Stimulated activated memory B cell treated with anti-CD40 and anti-IgM and Interleukin-4, amounts not matched to agents 10 μg/mL and 1 μg/mL and 100 μg/mL, for 72 hours (primary cell): ENCODE measurements around the gene REG1A.

ENCODE experiments used
- ATAC-seq: fragments of 150-1000 bp; cut with Tn5 transposase; 2 replicates; pipeline ENCODE4 v1.10.0; 2021
- H3K27ac Mint-ChIP-seq: one replicate; pipeline ENCODE4 v1.8.0; 2022; ENCODE audit warnings: mild to moderate bottlenecking, mixed read lengths
- H3K27me3 Mint-ChIP-seq: one replicate; pipeline ENCODE4 v1.8.0; 2022; ENCODE audit warnings: mixed read lengths
- H3K36me3 Mint-ChIP-seq: one replicate; pipeline ENCODE4 v1.8.0; 2022; ENCODE audit warnings: mixed read lengths
- H3K4me1 Mint-ChIP-seq: one replicate; pipeline ENCODE4 v1.8.0; 2022; ENCODE audit warnings: mixed read lengths
- H3K4me3 Mint-ChIP-seq: one replicate; pipeline ENCODE4 v1.8.0; 2022; ENCODE audit warnings: mild to moderate bottlenecking, moderate library complexity, mixed read lengths
- H3K9me3 Mint-ChIP-seq: one replicate; pipeline ENCODE4 v1.8.0; 2022; ENCODE audit warnings: mixed read lengths

The REG1A gene

DNA sequence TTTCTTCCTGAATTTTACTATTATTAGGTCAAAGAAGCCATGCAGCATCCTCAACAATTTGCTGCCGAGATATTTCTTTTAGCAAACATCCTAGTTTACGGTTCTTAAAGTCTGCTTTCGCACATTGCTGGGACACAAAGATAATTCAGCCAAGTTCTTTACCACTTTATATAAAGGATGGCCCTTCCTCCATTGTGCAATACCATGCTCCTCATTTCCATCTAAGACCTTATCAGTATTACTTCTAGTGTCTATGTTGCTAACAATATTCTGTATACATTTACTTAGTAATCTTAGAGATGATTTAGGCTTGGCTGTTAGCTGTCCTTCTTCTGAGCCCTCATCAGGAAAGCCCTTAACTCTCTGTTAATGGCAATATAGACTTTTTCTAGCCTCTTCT is 8.0 kb upstream of the REG1A start:
- H3K4me3 Mint-ChIP-seq: no peak overlapping the region
- H3K27ac Mint-ChIP-seq: no peak overlapping the region
- no peak for ATAC-seq
- no peaks in the 10 kb centered on the region for H3K36me3 Mint-ChIP-seq
- no peaks in the 10 kb centered on the region for H3K27me3 Mint-ChIP-seq
- no peaks in the 10 kb centered on the region for H3K4me1 Mint-ChIP-seq
- H3K9me3 Mint-ChIP-seq: peaks cover 4% of the 10 kb centered on the region

DNA sequence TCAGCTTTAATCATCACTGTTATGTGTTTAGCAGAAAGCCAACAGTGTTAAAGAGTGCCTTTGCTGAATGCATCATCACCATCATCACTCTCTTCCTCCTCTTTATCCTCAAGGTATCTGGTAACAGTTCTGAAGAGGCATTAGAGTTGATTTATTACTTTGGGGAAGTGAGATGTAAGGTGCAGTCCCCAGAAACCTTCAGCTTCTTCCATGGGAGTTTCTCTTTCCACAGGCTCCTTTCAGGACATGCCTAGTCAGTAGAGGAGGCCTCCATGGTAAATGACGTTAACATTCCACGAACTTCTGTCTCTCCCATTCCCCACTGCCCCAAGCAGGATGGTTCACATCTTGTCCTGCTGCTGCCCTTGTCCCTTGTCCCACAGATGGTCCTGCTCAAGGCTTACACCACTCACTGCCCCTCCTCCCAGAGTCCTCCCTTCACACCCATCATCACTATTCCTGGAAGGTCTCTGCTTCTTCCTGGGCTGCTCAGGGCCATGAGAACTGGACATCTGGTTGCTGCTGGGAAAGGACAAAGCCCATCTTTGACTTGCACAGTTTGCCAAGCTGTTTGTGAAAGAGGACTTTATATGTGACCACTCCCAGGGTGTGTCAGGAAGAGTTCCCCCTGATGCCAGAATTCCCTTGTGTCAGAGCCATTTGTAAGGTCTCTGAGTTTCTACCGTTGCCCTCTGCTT is 5.3 kb upstream of the REG1A start:
- Mint-ChIP-seq H3K4me3 (no peak overlapping the region), H3K27ac (no peak overlapping the region), H3K27me3 (no peaks in the 10 kb centered on the region), H3K36me3 (no peaks in the 10 kb centered on the region), H3K4me1 (no peaks in the 10 kb centered on the region), H3K9me3 (peaks cover 4% of the 10 kb centered on the region)
- no peak for ATAC-seq

DNA sequence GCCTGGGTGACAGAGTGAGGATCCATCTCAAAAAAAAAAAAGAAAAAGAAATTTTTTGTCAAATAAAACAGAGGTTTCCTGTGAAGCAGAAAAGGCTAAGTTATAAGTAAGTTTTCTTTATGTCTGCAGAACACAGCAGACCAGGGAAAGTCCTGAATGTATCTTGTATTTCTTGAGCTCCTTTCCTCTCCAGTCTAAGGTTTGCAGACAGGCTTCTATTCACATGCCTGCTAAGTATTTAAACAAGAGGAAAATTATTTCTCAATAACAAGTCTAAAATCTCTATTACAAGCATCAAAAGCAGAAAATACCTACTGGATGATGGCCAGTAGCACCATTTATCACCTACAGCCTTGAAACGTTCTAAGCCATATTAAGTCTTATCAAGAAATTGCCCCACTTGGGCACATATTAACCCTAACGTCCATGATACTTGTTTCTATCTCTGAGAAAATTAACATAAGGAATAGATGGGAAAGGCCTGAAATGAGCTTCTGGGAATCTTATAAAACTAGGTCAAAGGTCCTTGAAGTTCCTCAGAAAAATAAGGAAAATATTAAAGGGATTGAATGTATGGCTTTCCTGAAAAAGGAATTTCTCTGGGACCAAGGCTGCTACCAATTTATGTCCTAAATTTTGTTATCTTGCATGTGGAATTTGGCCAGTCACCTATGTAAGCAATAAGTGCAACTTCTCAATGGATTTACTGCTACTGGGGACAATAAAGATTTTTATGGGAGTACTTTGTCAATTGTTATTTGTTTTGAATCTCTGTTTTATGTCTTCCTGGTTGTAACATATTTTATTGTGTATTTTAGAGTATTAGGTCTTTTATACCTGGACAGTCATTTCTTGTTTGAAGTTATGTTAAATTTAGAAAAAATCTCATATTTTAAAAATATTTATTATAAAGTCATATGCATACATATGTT is 3.0 kb upstream of the REG1A start:
- H3K4me1 Mint-ChIP-seq: no peaks in the 10 kb centered on the region
- no peak overlapping the region for H3K4me3 Mint-ChIP-seq
- H3K36me3 Mint-ChIP-seq: no peaks in the 10 kb centered on the region
- ATAC-seq: no peak
- H3K9me3 Mint-ChIP-seq: peaks cover 4% of the 10 kb centered on the region
- H3K27ac Mint-ChIP-seq: no peak overlapping the region
- no peaks in the 10 kb centered on the region for H3K27me3 Mint-ChIP-seq

- Mint-ChIP-seq H3K4me3 (no peak overlapping the region), H3K4me1 (no peaks in the 10 kb centered on the region), H3K27ac (no peak overlapping the region), H3K27me3 (no peaks in the 10 kb centered on the region), H3K36me3 (no peaks in the 10 kb centered on the region), H3K9me3 (no peaks in the 10 kb centered on the region)
- ATAC-seq: no peak
These were observed 2.4 kb downstream of the REG1A start for GRCh38 chr2:79122676-79123075.

DNA sequence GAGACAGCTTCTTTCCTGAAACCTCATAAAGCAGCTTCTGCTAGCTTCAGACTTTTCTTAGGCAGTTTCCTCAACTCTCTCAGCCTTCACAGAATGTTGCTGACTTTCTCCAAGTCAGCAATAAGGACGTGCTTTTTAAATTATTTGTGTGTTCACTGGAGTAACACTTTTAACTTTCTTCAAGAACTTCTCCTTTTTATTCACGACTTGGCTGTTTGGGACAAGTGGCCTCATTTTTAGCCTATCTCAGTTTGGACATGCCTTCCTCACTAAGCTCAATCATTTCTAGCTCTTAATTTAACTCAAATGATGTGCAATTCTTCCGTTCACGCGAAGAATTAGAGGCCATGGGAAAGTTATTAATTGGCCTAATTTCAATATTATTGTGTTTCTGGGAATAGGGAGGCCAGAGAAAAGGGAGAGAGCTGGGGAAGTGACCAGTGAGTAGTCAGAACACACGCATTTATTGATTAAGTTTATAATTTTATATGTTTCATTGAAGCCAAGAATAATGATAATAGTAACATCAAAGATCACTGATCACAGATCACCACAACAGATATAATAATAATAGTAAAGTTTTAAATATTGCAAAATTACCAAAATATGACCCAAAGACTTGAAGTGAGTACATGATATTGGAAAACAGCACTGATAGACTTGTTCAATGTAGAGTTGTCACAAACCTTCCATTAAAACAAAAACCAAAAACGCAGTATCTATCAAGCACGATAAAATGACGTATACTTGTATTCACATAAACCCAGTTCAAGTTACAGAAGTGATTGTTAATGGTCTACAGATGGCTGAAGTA is 4.8 kb downstream of the REG1A start:
- H3K9me3 Mint-ChIP-seq: peaks cover 3% of the 10 kb centered on the region
- no peaks in the 10 kb centered on the region for H3K27me3 Mint-ChIP-seq
- H3K4me3 Mint-ChIP-seq: no peak overlapping the region
- H3K27ac Mint-ChIP-seq: no peak overlapping the region
- no peaks in the 10 kb centered on the region for H3K4me1 Mint-ChIP-seq
- H3K36me3 Mint-ChIP-seq: no peaks in the 10 kb centered on the region
- ATAC-seq: no peak

GRCh38 chr2:79125721-79125985 is 5.4 kb downstream of the REG1A start:
- Mint-ChIP-seq H3K9me3 (peaks cover 3% of the 10 kb centered on the region), H3K36me3 (no peaks in the 10 kb centered on the region), H3K4me1 (no peaks in the 10 kb centered on the region), H3K4me3 (no peak overlapping the region), H3K27me3 (no peaks in the 10 kb centered on the region), H3K27ac (no peak overlapping the region)
- ATAC-seq: no peak

- Mint-ChIP-seq H3K27me3 (no peaks in the 10 kb centered on the region), H3K36me3 (no peaks in the 10 kb centered on the region), H3K9me3 (peaks cover 3% of the 10 kb centered on the region), H3K27ac (no peak overlapping the region), H3K4me1 (no peaks in the 10 kb centered on the region), H3K4me3 (no peak overlapping the region)
- ATAC-seq: no peak
These were observed 8.1 kb downstream of the REG1A start for GRCh38 chr2:79128406-79128805.

DNA sequence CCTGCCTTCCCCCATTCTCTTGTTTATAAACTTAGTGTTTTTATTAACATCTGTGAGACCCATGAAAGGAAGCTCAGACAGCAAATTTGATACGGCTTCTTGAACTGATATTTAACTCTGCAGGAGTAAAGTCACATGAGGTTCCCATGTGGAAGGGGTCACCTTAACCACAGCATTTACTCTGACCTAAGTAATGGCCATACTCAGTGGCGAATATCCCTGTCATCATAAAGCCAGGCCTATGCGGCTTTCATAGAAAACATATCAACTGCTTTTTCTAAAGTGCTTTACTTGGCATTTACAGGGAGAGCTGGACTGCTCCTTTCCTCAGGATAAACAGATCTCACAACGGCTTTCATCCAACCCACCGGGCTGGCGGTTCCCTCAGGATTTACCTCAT is 9.0 kb downstream of the REG1A start:
- Mint-ChIP-seq H3K4me1 (no peaks in the 10 kb centered on the region), H3K27ac (no peak overlapping the region), H3K4me3 (no peak overlapping the region), H3K27me3 (no peaks in the 10 kb centered on the region), H3K9me3 (peaks cover 3% of the 10 kb centered on the region), H3K36me3 (no peaks in the 10 kb centered on the region)
- ATAC-seq: no peak

DNA sequence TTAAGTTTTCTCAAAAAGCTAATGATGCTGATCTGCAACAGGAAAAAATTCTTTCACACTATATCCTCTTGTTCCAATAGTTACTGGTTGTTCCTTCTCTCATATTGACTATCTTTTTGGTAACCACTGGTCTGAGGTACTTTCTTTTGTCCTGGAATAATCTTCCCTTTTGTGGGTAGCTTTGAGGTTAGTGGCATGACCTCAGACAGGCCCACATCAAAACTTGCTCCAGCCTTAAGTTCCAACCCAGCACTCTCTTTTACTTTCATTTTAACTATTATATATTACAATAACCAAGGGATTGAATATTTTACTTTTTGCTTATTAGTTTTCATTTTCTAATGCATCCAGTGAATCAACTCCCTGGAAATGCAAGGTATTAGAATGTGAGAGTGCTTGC is 9.5 kb downstream of the REG1A start:
- H3K36me3 Mint-ChIP-seq: no peaks in the 10 kb centered on the region
- H3K27me3 Mint-ChIP-seq: no peaks in the 10 kb centered on the region
- no peak overlapping the region for H3K4me3 Mint-ChIP-seq
- H3K9me3 Mint-ChIP-seq: peaks cover 3% of the 10 kb centered on the region
- no peak overlapping the region for H3K27ac Mint-ChIP-seq
- no peaks in the 10 kb centered on the region for H3K4me1 Mint-ChIP-seq
- ATAC-seq: no peak

GRCh38 chr2:79131687-79132086 is 11.4 kb downstream of the REG1A start:
- ATAC-seq: no peak
- no peaks in the 10 kb centered on the region for H3K27me3 Mint-ChIP-seq
- no peak overlapping the region for H3K4me3 Mint-ChIP-seq

DNA sequence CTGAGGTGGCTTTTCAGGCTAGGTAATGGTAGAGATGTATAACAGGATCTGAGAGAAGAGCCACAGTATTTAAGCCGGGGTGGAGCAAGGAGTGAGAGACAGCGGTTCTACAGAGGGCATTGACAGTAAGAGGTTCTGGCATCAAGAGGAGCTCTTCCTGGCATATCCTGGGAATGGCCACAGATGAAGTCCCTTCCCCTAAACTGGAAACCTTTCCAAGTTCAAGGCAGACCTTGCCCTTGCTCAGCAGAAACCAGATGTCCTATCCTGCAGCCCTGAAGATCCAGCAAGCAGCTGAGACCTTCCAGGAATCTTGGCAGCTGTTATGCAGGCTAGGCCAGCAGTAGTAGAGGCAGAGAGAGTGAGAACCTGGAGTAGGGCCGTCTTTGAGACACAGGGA is 18.1 kb downstream of the REG1A start:
- Mint-ChIP-seq H3K27ac (no peak overlapping the region), H3K27me3 (no peaks in the 10 kb centered on the region), H3K4me3 (no peak overlapping the region), H3K9me3 (no peaks in the 10 kb centered on the region), H3K4me1 (no peaks in the 10 kb centered on the region), H3K36me3 (no peaks in the 10 kb centered on the region)
- ATAC-seq: no peak

More at GRCh38 chr2:79131687-79132086, 11.4 kb downstream of the REG1A start:
- H3K27ac Mint-ChIP-seq: no peak overlapping the region
- H3K9me3 Mint-ChIP-seq: peaks cover 3% of the 10 kb centered on the region
- no peaks in the 10 kb centered on the region for H3K36me3 Mint-ChIP-seq
- H3K4me1 Mint-ChIP-seq: no peaks in the 10 kb centered on the region

- Mint-ChIP-seq H3K27ac (no peak overlapping the region), H3K4me3 (no peak overlapping the region), H3K36me3 (no peaks in the 10 kb centered on the region), H3K9me3 (no peaks in the 10 kb centered on the region), H3K4me1 (no peaks in the 10 kb centered on the region), H3K27me3 (no peaks in the 10 kb centered on the region)
- no peak for ATAC-seq
These were observed 19.1 kb downstream of the REG1A start for GRCh38 chr2:79139423-79139822.

DNA sequence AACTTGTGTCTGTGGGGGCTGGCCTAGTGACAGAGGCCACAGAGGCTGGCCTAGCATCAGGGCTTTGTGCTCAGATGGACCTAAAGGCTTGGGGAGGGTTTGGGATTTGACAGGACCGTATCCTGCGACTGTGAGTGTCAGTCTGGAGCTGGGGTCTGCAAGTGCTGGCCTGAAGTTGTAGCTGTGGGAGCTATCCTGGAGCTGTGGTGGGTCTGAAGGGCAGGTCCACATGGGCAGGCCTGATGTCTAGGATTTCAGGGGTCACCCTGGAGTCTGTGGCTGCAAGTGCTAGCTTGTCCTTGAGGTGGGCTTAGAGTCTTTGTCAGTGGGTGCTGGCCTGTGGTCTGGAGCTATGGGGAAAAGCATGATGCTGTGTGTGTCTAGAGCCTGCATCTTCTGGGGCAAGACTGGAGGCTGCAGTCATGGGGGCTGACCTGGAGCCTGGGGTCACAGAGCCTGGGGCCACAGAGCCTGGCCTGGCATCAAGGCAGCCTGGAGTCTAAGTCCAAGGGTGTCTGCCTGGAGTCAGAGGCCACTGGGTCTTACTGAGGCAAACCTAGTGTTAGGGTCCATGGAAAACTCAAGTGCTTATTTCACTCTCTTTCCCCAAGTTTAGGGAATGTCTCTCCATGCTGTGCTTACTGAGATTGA is 35.7 kb downstream of the REG1A start:
- Mint-ChIP-seq H3K4me3 (no peak overlapping the region), H3K36me3 (no peaks in the 10 kb centered on the region), H3K4me1 (no peaks in the 10 kb centered on the region), H3K9me3 (peaks cover 2% of the 10 kb centered on the region), H3K27ac (no peak overlapping the region), H3K27me3 (no peaks in the 10 kb centered on the region)
- ATAC-seq: no peak

DNA sequence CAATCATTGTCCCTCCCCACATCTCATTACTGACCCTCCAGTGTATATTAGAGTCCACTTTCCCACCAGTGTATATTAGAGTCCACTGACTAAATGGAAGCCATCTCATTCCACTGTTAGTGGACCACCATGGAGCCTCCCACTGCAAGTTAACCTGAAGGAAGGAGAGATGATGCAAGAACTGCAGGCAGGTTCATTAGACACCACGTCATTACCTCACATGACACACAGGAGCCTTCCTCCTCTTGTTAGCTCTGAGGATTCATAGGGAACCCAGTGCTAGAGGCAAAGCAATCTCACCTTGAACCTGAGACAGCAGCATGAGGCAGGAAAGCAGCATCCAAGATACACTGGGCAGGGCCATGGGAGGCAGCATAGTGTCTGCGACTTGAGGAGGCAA is 38.7 kb downstream of the REG1A start:
- Mint-ChIP-seq H3K4me3 (no peak overlapping the region), H3K27me3 (no peaks in the 10 kb centered on the region), H3K36me3 (no peaks in the 10 kb centered on the region), H3K9me3 (peaks cover 2% of the 10 kb centered on the region), H3K4me1 (no peaks in the 10 kb centered on the region), H3K27ac (no peak overlapping the region)
- no peak for ATAC-seq

DNA sequence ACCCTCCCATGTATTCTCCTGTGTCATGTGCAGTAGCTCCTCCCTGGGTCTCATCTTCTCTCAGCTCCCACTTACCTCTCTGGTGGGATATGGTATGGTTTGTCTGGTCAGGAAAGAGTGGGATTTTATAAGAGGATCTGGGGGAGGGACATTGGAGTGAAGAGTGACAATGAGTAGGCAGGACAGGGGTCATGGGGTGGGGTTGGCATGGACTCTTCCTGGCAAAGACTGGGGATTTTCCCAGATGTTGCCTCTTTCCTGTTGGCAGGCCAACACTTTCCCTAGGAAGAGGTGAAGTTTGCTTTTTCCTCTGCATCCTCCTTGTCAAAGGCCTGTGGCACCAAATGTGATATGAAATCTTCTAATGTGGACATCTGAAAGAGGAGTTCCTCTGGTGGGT is 39.4 kb downstream of the REG1A start, which contains the start of gene REG3A:
TSS of gene REG3A (minus strand) at position 101 of the 400 bp plus-strand sequence. CDS start 348 bp downstream, outside the sequence.
- Mint-ChIP-seq H3K4me3 (no peak within 1 kb of the TSS), H3K4me1 (no peaks in the 10 kb centered on the region), H3K27ac (no peak within 1 kb of the TSS), H3K27me3 (no peaks in the 10 kb centered on the region), H3K9me3 (peaks cover 2% of the 10 kb centered on the region), H3K36me3 (no peaks in the 10 kb centered on the region)
- no peak for ATAC-seq
